Common myeloid progenitor, CD34-positive (primary cell): Measurements from ENCODE around the gene ABHD17C. TPM values are rescaled to one million over a fixed set of nuclear protein-coding genes. Genes with fewer than 3 reads are reported as not detected.
"Not testable (repeated sequence)": the region's sequence is repeated elsewhere in the genome, so short reads cannot be mapped to it uniquely, and the experiment has no call there.

Experiments
- CTCF ChIA-PET: fragments of 350-600 bp; sonication (Branson Sonifier 250); formaldehyde crosslinking; loops from one replicate; lab custom pipeline; 2021; ENCODE audit warnings: antibody characterized with exemption; lab: Charles Lee
- POLR2A ChIA-PET: fragments of 350-600 bp; sonication (Branson Sonifier 250); formaldehyde crosslinking; loops from one replicate; lab custom pipeline; 2021; ENCODE audit warnings: antibody characterized with exemption; lab: Charles Lee
- DNase-seq, 3 donors: peaks; one replicate each; pipeline versions ENCODE4 v3.0.0 to v3.0.0-alpha.2; 2013
- H3K27ac ChIP-seq, 2 experiments: 1 replicate in 1 of 2; 2 replicates in 1 of 2; pipeline ENCODE4 v1.7.0; 2013; ENCODE audit warnings: inconsistent platforms in 2 of 2, low read length in 2 of 2, mild to moderate bottlenecking in 2 of 2, low read depth in 1 of 2, moderate library complexity in 1 of 2; ENCODE audit not compliant: severe bottlenecking in 2 of 2, insufficient read depth in 1 of 2, poor library complexity in 1 of 2
- H3K27me3 ChIP-seq, 5 experiments: replicated peaks in 2 of 5; 1 replicate in 3 of 5; 2 replicates in 2 of 5; pipeline versions ENCODE4 v1.6.1 to v1.7.0; 2013; ENCODE audit warnings: low read length in 4 of 5, mild to moderate bottlenecking in 2 of 5, moderate library complexity in 2 of 5, inconsistent platforms in 1 of 5; ENCODE audit not compliant: insufficient read depth in 5 of 5, control insufficient read depth in 4 of 5
- H3K36me3 ChIP-seq, 4 experiments: 1 replicate in 2 of 4; 2 replicates in 2 of 4; pipeline versions ENCODE4 v1.6.1 to v1.7.0; 2013; ENCODE audit warnings: low read length in 3 of 4, control low read depth in 1 of 4, mild to moderate bottlenecking in 1 of 4; ENCODE audit not compliant: control insufficient read depth in 4 of 4, insufficient read depth in 4 of 4
- H3K4me1 ChIP-seq, 4 experiments: 1 replicate in 3 of 4; 2 replicates in 1 of 4; pipeline versions ENCODE4 v1.6.1 to v1.7.1; 2013; ENCODE audit warnings: low read length in 3 of 4, mild to moderate bottlenecking in 3 of 4, control low read depth in 1 of 4, inconsistent platforms in 1 of 4, moderate library complexity in 1 of 4; ENCODE audit not compliant: control insufficient read depth in 4 of 4, insufficient read depth in 4 of 4; ENCODE audit errors: control extremely low read depth in 1 of 4
- H3K4me3 ChIP-seq, 7 experiments: 1 replicate in 4 of 7; 2 replicates in 3 of 7; pipeline versions ENCODE4 v1.5.1 to v1.7.0; 2013; ENCODE audit warnings: mild to moderate bottlenecking in 7 of 7, low read length in 6 of 7, moderate library complexity in 6 of 7, inconsistent platforms in 2 of 7, low read depth in 2 of 7, control low read depth in 1 of 7; ENCODE audit not compliant: insufficient read depth in 4 of 7, control insufficient read depth in 1 of 7; ENCODE audit errors: extremely low read depth in 1 of 7
- H3K9me3 ChIP-seq, 5 experiments: 1 replicate in 4 of 5; 2 replicates in 1 of 5; pipeline versions ENCODE4 v1.6.1 to v1.7.1; 2013; ENCODE audit warnings: low read length in 4 of 5, mild to moderate bottlenecking in 2 of 5, inconsistent platforms in 1 of 5, low read depth in 1 of 5, moderate library complexity in 1 of 5; ENCODE audit not compliant: control insufficient read depth in 4 of 5, insufficient read depth in 2 of 5; ENCODE audit errors: control extremely low read depth in 1 of 5
- whole genome bisulfite sequencing: methylation state at CpG from one replicate; pipeline ENCODE4 v1.1.5; 2013; ENCODE audit not compliant: insufficient coverage; 5-methylcytosine and 5-hydroxymethylcytosine counted together
- polyA plus RNA-seq: library from polyadenylated mRNA; unstranded; fragments of 120-200 nt; gene quantifications from one replicate; pipeline ENCODE4 v1.2.1, GENCODE V29; 2013

ABHD17C gene
- polyA plus RNA-seq: 3.6 TPM

DNA sequence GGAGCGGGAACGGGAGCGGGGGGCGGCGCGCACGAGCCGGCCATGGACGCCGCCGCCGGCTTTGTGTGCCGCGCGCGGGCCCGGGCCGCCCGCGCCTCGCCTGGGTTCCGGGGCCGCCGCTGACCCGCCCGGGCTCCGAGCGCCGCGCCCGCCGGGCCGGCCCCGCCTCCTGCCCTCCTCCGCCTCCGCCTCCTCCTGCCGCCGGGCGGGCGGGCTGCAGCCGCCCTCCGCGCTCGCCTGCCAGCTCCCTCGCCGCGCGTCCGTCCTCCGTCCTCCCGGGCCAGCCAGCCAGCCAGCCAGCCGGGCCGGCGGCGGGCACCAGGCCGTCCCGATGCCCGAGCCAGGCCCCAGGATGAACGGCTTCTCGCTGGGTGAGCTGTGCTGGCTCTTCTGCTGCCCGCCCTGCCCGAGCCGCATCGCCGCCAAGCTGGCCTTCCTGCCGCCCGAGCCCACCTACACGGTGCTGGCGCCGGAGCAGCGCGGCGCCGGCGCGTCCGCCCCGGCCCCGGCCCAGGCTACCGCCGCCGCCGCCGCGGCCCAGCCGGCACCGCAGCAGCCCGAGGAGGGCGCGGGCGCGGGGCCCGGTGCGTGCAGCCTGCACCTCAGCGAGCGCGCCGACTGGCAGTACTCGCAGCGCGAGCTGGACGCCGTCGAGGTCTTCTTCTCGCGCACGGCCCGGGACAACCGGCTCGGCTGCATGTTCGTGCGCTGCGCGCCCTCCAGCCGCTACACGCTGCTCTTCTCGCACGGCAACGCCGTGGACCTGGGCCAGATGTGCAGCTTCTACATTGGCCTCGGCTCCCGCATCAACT, at the start of gene ABHD17C:
Gene ABHD17C (plus strand): TSS at position 212 of the 812 bp plus-strand sequence. CDS start 120 bp downstream, at position 332.
- peak within 1 kb of the TSS; percentile 59 to 83 (median 69) for H3K4me3 ChIP-seq
- H3K27ac ChIP-seq: no peak within 1 kb of the TSS
- POLR2A ChIA-PET: interaction anchor here (0.6 to 1.2 kb wide), 2 partner anchors 21 to 66 kb away, joined by 3 to 5 read pairs; no protein-coding TSS in a partner anchor
- H3K4me1 ChIP-seq: peaks cover 0 to 26% (median 17%) of the 10 kb centered on the region in 4 experiments
- 0% methylated on average over 103 of the region's 122 CpGs for WGBS
- peaks cover 0 to 3% (median 0%) of the 10 kb centered on the region in 4 experiments for H3K36me3 ChIP-seq
- H3K27me3 ChIP-seq: peaks cover 0 to 5% (median 0%) of the 10 kb centered on the region in 5 experiments
- CTCF ChIA-PET: interaction anchor here (0.9 to 3.5 kb wide), 11 partner anchors 11 to 221 kb away, joined by 3 to 12 read pairs (median 4); no protein-coding TSS in a partner anchor
- DNase-seq: peak; percentile 34 to 74 (median 66)
- no peaks in the 10 kb centered on the region for H3K9me3 ChIP-seq

- 100% methylated on average over 1 of the region's 4 CpGs for WGBS
- H3K27me3 ChIP-seq: no peaks in the 10 kb centered on the region
- H3K27ac ChIP-seq: no peak overlapping the region
- H3K4me1 ChIP-seq: peaks cover 0 to 23% (median 13%) of the 10 kb centered on the region in 4 experiments
- POLR2A ChIA-PET: no interaction called here
- CTCF ChIA-PET: no interaction called here
- peak in 2 of 3 donors; percentile 38 to 58 for DNase-seq
- no peak overlapping the region for H3K4me3 ChIP-seq
- peaks cover 0 to 14% (median 1%) of the 10 kb centered on the region in 5 experiments for H3K9me3 ChIP-seq
- no peaks in the 10 kb centered on the region for H3K36me3 ChIP-seq
Observed at GRCh38 chr15:80645494-80646065, 49.5 kb upstream of the ABHD17C start.

GRCh38 chr15:80647424-80647823, 47.7 kb upstream of the ABHD17C start:
- H3K36me3 ChIP-seq, DNase-seq, POLR2A ChIA-PET, H3K27ac ChIP-seq, H3K4me3 ChIP-seq, H3K27me3 ChIP-seq: not testable (repeated sequence)
- H3K4me1 ChIP-seq: peaks cover 0 to 23% (median 13%) of the 10 kb centered on the region in 4 experiments
- WGBS: over 99% methylated on average over 13 of the region's 30 CpGs
- peaks cover 0 to 16% (median 5%) of the 10 kb centered on the region in 5 experiments for H3K9me3 ChIP-seq
- CTCF ChIA-PET: interaction anchor here (0.6 kb wide), 1 partner anchor 77 kb away, joined by 3 read pairs; no protein-coding TSS in a partner anchor

GRCh38 chr15:80654299-80654698, 40.8 kb upstream of the ABHD17C start:
- no peaks in the 10 kb centered on the region for H3K27me3 ChIP-seq
- peaks cover 0 to 26% (median 7%) of the 10 kb centered on the region in 5 experiments for H3K9me3 ChIP-seq
- no peaks in the 10 kb centered on the region for H3K36me3 ChIP-seq
- ChIA-PET POLR2A (no interaction called here), CTCF (interaction anchor here (0.9 kb wide), 1 partner anchor 58 kb away, joined by 3 read pairs; no protein-coding TSS in a partner anchor)
- no CpG with 5 or more reads among the region's 1 CpG for WGBS
- no peak for DNase-seq
- H3K27ac ChIP-seq: no peak overlapping the region
- H3K4me1 ChIP-seq: no peaks in the 10 kb centered on the region
- H3K4me3 ChIP-seq: no peak overlapping the region

DNA sequence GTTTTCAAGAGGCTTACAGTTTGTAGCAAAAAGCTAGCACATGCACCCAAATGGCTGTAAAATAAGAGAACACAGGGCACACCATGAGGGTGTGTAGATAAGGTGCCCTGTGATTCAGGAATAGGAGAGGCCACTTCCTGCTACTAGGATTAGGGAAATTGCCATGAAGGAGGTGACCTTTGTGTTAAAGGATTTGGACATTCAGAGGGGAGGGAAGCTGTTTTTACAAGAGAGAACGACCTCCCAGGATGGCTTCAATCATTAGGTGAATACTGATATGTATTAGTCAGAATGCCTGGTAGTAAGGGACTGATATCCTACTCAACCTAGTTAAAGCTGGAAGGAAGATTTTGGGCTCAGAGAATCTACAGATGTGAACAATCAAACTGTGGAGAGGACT, 35.7 kb upstream of the ABHD17C start:
- Histone ChIP-seq H3K36me3 (no peaks in the 10 kb centered on the region), H3K27me3 (no peaks in the 10 kb centered on the region), H3K4me3 (no peak overlapping the region), H3K9me3 (no peaks in the 10 kb centered on the region), H3K27ac (no peak overlapping the region), H3K4me1 (no peaks in the 10 kb centered on the region)
- 60% methylated on average over 1 of the region's 1 CpG for WGBS
- POLR2A ChIA-PET: no interaction called here
- CTCF ChIA-PET: interaction anchor here (1.2 to 1.4 kb wide), 2 partner anchors 117 to 203 kb away, joined by 3 read pairs; no protein-coding TSS in a partner anchor
- DNase-seq: no peak

GRCh38 chr15:80660119-80660518, 35.0 kb upstream of the ABHD17C start:
- H3K4me3 ChIP-seq: no peak overlapping the region
- no peak overlapping the region for H3K27ac ChIP-seq
- H3K36me3 ChIP-seq: no peaks in the 10 kb centered on the region
- no peaks in the 10 kb centered on the region for H3K27me3 ChIP-seq
- no peaks in the 10 kb centered on the region for H3K9me3 ChIP-seq
- ChIA-PET POLR2A (no interaction called here), CTCF (interaction anchor here (1.2 to 2.0 kb wide), 3 partner anchors 10 to 204 kb away, joined by 3 to 10 read pairs (median 3); no protein-coding TSS in a partner anchor)
- DNase-seq: no peak
- no peaks in the 10 kb centered on the region for H3K4me1 ChIP-seq
